Right ventricle myocardium superior (tissue), 1 donor: ENCODE measurements around the gene MT4. TPM values are rescaled to one million over a fixed set of nuclear protein-coding genes. Genes with fewer than 3 reads are reported as not detected.
A peak's percentile ranks its signal among the peaks of the same experiment; 100 is the strongest.

ENCODE experiments used
- ATAC-seq: fragments of 200-7000 bp; cut with Tn5 transposase; one replicate; pipeline ENCODE4 v1.9.1; 2020; ENCODE audit warnings: mild to moderate bottlenecking; ENCODE audit not compliant: poor library complexity
- DNase-seq: peaks from one replicate; pipeline ENCODE4 v3.0.0-alpha.2; 2020
- intact Hi-C: fragments of 100-400 bp; cut with DNase I; formaldehyde crosslinking; loops from one replicate; pipeline ENCODE4 v1.11.2; 2022
- total RNA-seq: library from RNA; stranded (reverse); fragmentation: NEBNext Ultra II Directional; extraction: Animal tissue kit (Norgen Biotek cat#: 25700); gene quantifications from one replicate; pipeline ENCODE4 v1.2.1, GENCODE V29; 2021
- donor health status: DM: no; HTN: yes; CAD: no; lungs with severe emphysema.

MT4 gene
- total RNA-seq, 1 donor from 2014 or later, result not detected

DNA sequence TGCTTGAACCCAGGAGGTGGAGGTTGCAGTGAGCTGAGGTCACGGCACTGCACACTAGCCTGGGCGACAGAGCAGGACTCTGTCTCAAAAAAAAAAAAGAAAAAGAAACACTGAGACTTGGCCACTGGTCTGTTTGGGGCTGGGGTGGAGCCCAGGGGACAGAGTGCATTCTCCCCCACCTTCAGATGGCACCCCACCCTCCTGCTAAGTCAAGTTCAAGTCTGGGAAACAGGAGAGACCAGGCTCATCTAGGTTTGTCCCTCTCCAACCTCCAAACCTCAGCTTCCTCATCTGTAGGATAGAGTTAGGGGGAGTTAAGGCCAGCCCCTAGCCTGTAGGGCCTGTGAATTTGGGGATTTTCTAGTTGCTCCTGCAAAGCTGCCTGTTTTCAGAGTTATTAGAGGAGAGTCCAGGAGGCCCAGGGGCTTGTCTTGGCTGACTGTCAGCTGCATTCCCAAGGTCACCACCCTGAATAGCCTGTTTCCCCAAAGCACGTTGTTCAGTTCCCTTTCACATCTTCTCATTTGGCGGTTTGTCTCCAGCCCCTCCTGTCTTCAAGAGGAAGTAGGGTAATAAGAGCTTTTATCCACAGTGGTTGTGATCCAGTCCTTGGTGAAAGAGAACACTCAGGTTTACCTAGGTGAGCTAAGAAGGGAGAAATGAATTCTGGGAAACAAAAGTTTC, 26.6 kb downstream of the MT4 start:
- DNase-seq (no peak), ATAC-seq (no peak)
- intact Hi-C loops, result no loop called here

DNA sequence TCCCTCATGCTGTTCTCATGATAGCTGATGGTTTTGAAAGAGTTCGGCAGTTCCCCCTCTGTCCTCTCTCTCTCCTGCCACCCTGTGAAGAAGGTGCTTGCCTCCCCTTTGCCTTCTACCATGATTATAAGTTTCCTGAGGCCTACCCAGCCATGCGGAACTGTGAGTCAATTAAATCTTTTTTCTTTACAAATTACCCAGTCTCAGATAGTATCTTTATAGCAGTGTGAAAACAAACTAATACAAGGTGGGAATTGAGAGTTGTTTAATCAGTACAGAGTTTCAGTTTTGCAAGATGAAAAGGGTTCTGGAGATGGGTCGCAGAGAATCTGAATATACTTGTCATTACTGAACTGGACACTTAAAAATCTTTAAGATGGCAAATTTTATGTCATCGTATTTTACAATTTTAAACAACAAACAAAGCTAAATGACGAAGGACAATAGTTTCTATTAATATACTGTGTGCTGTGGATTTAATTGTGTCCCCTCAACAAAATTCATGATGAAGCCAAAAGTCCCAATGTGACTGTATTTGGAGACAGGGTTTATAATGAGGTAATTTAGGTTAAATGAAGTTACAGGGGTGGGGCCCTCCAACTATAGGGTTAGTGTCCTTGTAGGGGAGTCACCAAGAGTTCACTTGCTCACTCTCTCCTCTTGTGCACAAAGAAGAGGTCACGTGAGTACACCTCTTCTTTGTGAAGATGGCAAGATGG, 28.9 kb downstream of the MT4 start:
- intact Hi-C loops, result no loop called here
- no peak for ATAC-seq

DNA sequence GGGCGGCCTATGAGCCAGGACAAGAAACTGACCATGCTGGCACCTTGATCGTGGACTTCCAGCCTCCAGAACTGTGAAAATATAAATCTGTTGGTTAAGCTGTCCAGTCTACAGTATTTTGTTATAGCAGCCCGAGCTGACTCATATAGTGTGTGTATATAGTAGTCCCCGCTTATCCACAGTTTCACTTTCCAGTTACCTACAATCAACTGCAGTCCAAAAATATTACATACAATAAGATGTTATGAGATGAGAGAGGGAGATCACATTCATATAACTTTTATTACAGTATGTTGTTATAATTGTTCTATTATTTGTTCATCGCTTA, 29.4 kb downstream of the MT4 start:
- intact Hi-C loops, result no loop called here
- no peak for ATAC-seq

More for the DNA sequence above, 28.9 kb downstream of the MT4 start:
- DNase-seq, result no peak

DNA sequence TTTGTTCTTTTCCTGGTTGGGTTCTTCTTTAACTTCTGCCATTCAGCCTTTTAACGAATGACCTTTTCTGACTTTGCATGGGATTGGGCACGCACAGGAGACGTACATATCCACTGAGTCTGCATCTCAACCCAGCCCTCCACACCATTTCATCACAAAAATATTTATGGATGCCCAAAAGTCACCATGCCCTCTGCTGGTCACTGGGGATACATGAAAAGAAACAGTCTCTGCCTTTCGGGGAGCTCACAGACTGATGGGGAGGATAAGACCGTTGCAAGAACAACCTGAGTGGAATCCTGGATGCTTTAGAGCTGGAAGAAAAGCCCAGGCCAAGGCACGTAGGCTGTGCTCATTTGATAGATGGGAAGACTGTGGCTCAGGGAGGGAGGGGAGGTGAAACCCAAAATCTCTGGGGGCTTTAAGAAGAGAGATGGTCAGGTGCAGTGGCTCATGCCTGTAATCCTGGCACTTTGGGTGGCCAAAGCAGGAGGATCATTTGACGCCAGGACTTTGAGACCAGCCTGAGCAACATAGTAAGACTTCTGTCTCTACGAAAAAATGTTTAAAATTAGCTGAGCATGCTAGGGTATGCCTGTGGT, 35.6 kb downstream of the MT4 start:
- intact Hi-C loops, result loop anchor here (5.0 kb wide), 2 partner anchors 78 to 102 kb away; partner anchors contain the start of gene BBS2
- ATAC-seq (peak; percentile 53), DNase-seq (no peak)

More for the DNA sequence above, 29.4 kb downstream of the MT4 start:
- no peak for DNase-seq

DNA sequence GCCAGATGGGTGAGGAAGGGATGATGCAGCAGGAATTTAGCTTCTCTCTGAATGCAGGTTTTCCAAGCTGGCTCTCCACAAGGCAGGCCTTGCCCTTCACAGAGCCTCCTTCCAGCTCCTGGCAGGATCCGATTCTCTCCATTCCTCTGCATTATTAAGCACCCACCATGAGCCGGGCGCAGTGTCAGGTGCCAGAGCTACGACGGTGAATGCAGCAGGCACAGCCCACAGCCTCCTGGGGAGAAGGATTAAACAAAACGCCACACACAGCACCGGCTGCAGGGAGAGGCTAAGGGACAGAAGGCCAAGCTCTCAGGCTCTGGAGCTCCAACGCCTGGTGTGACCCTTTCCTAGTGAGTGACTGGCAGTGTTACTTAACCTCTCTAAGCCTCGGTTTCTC, 36.5 kb downstream of the MT4 start:
- ATAC-seq, result no peak
- intact Hi-C loops, result loop anchor here (5.0 kb wide), 2 partner anchors 79 to 101 kb away; partner anchors contain the start of gene BBS2
- DNase-seq, result no peak

DNA sequence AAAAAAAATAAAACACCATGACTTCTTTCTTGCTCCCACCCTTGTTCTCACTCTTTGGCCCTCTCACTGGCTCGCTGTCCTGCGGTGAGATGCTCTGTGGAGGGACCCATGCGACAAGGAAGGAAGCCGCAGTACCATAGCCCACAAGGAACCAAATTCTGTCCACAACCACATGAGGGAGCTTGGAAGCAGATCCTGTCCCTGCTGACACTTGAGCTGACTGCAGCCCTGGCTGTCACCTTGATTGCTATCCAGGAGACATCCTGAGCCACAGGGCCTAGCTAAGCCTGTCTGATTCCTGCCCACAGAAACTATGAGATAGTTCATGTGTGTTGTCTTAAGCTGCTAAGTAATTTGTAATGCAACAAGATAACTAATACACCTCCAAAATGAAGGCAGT, 38.7 kb downstream of the MT4 start:
- DNase-seq (no peak), ATAC-seq (peak; percentile 36)
- intact Hi-C loops, result loop anchor here (5.0 kb wide), 2 partner anchors 81 to 99 kb away; partner anchors contain the start of gene BBS2

DNA sequence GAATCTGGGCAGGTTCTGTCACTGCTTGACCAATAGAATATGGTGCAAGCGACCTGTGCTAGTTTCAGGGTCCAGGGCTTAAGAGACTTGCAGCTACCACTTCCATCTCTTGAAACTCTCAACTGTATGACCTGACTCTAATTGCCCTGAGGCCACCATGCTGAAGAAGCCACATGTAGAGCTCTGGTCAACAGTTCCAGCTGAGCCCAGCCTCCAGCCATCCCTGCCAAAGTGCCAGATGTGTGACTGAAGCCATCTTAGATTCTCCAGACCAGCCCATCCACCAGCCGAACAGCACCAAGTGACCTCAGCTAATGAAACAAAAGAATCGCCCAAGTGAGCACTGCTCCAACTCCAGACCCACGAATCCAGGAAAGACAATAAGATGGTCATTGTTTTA, 40.1 kb downstream of the MT4 start:
- intact Hi-C loops, result loop anchor here (5.0 kb wide), 2 partner anchors 83 to 97 kb away; partner anchors contain the start of gene BBS2
- ATAC-seq (no peak), DNase-seq (no peak)

DNA sequence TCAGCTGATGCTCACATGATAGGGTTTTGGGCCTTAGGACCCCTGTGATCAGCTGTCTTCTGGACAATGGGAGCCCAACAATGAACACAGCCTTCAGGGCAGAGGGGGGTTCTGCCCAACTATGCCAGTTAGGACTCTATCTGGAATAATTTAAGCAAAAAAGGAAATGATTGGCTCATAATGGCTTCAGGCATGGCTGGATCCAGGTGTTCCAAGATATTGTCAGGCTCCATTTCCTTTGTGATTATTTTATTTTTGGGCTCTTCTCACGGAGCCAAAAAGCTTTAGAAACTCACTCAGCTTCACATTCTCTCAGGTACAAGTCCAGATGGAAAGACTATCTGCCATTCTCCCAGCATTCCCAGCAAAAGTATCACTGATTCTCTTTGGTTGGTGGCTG, 40.6 kb downstream of the MT4 start:
- ATAC-seq (no peak), DNase-seq (no peak)
- intact Hi-C loops, result no loop called here

DNA sequence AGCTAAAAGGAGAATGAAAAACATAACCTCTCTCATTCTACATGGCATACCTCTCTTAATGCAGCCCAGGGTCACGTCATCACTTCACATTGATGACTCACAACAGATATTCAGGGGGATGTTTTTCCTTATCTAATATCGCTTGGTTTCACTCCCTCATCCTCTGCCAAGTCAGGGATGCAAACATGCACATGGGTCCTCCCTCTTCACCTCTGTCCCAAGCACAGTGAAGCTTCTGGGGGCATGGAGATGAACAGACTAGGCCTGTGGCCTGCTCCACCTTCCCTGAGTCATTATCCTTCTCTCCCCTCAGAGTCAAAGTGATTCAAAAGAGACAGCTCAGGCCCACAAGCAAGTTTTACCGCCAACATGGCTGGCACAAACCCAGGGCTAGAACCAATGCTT, 41.2 kb downstream of the MT4 start:
- no peak for ATAC-seq
- DNase-seq, result no peak
- intact Hi-C loops, result no loop called here

DNA sequence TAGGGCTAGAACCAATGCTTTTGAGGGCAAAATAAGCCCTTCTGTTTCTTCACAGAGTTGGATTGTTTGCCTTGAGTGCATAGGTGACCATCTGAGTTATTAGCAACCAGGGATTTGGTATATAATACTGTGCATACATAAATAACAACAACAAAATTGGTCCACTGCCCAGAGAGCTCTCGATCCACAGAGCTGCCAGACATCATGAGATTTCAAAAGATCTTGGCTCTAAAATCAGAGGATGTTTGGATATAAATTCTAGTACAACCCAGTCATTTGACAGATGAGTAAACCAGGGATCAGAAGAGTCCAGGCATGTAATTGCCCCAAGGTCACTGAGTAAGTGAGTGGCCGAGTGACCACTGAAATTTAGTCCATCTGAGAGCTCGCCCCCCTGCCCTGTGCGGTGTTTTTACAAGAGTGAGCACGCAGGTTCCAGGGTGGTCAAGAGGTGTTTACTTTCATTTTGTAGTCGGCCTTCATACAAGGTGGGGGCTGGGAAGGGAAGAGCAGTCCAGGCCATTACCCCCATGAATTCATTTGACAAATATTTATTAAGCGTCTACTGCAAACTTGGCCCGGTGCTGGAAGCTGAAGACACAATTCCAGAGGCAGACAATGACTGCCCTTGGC, 41.7 kb downstream of the MT4 start:
- intact Hi-C loops, result no loop called here
- DNase-seq (no peak), ATAC-seq (peak; percentile 1)

DNA sequence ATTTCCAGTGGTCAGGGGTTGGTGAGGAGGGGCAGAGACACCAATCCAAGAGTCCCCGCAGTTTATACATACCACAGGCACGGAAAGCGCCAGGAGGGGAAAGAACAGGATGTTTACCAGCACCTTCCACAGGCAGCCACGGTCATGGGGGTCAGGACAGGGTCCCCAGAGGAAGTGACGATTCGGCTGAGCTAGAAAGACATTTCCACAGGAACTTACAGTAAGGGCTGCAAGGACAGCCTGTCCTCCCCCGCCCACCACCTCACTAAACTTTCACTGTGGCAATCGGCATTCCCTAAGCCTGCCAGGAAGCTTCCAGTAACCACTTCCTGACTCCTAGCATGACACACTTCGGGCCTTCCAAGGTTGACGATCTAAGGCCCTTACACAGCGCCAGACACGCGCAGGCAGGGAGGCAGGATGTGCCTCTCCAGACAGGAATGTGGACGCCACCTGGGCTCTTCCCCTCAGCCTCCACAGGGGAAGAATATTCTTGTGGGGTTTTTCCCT, 42.3 kb downstream of the MT4 start:
- peak; percentile 0 for ATAC-seq
- intact Hi-C loops, result no loop called here
- DNase-seq, result peak; percentile 84

DNA sequence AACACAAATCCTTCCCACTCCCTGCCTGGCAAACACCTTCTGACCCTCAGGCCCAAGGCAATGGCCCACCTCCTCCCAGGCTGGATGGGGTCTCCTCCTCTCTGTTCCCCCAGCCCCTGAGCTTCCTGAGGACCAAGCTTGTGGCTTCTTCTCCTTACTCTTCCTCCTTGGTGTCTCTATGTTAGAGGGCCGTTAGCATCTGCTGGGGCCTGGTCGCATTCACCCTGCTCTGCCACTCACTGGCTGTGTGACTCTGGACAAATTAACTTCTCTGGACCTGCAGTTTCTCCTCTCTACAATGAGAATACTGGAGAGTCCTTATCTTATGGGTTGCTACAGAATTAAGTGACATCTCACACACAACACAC, 42.8 kb downstream of the MT4 start:
- intact Hi-C loops, result loop anchor here (2.0 kb wide), 1 partner anchor 75 kb away; the partner anchor contains the start of gene MT1X
- DNase-seq (no peak), ATAC-seq (no peak)

DNA sequence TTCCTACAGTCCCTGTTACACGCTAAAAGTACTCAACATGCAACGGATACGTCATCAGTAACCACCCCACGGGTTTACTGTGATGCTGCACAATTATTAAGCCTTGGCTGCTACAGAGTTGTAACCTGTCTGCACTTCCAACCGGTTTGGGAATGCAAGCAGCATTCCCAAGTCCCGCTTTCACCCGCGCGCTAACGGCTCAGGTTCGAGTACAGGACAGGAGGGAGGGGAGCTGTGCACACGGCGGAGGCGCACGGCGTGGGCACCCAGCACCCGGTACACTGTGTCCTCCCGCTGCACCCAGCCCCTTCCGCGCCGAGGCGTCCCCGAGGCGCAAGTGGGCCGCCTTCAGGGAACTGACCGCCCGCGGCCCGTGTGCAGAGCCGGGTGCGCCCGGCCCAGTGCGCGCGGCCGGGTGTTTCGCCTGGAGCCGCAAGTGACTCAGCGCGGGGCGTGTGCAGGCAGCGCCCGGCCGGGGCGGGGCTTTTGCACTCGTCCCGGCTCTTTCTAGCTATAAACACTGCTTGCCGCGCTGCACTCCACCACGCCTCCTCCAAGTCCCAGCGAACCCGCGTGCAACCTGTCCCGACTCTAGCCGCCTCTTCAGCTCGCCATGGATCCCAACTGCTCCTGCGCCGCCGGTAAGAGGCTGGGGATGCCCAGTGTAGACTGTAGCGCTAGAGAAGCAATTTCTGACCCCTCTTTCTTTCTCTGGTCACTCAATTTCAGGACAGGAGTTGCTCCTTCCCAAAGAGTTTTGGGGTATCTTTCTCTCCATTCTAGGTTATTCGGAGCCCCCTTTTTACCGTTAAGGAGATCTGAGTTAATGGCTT, 43.4 kb downstream of the MT4 start, which contains the start of gene MT2A:
Gene MT2A (plus strand): TSS at position 542 of the 833 bp plus-strand sequence. CDS start 72 bp downstream, at position 614.
- intact Hi-C loops, result loop anchor here (2.0 kb wide), 1 partner anchor 75 kb away; the partner anchor contains the start of gene MT1X
- DNase-seq (peak; percentile 98), ATAC-seq (peak; percentile 84)

DNA sequence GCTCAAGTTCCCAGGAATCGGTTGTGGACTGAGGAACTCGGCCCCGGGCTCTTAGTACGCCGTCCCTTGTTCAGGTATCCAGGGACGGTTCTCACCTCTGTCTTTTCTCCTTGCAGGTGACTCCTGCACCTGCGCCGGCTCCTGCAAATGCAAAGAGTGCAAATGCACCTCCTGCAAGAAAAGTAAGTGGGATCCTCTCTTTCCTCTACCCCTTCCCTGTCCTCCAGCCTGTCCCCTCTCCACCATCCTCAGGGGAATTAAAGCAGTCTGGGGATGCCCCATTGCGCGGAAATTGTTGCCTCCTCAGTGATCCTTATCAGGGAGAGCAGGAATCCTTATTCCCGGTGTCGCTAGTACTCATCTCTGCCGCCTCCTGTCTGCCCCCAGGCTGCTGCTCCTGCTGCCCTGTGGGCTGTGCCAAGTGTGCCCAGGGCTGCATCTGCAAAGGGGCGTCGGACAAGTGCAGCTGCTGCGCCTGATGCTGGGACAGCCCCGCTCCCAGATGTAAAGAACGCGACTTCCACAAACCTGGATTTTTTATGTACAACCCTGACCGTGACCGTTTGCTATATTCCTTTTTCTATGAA, 44.1 kb downstream of the MT4 start:
- ATAC-seq (no peak), DNase-seq (no peak)
- intact Hi-C loops, result loop anchor here (2.0 kb wide), 1 partner anchor 74 kb away; the partner anchor contains the start of gene MT1X

DNA sequence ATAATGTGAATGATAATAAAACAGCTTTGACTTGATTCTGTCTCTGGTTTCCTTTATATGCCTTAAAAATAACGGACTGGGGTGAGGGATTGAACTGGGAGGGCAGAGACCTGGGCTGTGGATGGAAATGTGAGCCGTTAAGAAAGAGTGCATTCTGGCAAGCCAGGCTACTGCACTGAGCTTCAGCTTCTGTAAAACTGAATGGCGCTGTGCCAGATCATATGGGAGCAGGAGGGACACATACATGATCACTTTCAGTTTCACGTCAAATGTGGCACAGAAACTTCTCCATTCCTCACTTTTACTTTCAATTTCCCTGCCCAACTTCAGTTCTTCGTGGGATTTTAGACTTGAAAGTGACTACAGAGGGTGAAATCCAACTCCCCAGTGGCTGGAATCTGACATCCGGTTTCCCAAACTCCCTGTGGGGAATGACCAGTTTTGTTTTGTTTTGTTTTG, 44.6 kb downstream of the MT4 start:
- ATAC-seq, result peak; percentile 23
- DNase-seq, result peak; percentile 70
- intact Hi-C loops, result loop anchor here (2.0 kb wide), 1 partner anchor 73 kb away; the partner anchor contains the start of gene MT1X

DNA sequence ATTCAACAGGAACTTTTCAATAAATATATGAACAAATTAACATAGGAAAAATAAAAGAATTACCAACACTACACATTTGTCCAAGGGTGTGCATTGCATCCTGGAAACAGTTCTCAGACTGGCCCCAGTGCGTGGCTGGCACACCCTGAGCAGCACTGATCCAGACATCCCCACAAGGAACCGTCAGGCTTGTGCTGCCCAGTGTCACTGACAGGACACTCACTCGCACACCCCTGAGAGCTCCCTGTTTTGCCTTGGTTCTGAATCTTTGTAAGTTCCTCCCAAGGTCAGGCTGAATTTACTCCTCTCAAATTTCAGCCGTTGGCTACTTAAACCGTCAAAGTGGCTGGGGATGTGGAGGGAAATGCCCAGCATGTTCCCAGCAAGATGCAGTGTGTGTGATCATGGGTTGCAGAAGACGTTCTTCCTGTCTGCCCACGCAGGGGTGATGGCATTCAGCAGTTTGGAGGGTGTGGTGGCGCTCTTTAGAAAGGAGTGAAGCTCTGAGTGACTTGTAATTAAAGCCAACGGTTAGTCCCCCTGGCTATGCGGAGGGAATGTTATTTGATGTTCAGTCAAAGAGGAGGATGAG, 45.2 kb downstream of the MT4 start:
- no peak for DNase-seq
- peak; percentile 3 for ATAC-seq

DNA sequence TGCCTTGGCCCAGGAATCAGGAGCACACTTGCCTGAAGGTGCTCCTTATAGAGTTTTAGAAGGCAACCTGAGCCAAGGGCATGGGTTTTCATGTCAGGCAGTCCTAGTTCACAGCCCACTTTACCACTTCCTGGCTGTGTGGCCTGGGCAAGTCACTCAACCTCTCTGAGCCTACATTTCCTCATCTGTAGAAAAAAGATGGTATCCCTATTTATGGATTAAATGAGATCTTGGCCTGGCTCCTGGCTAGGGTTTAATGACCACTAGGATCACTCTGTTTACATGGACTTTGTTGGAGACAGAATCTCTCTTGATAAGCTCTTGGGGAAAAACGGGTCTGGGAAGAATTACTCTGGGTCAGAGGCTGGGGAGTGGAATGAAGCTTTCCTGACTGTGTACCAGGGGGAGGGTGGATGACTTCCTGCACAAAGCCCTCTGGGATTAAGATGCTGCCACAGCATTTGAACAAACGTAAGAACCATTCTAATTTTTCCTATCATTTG, 45.8 kb downstream of the MT4 start:
- no peak for ATAC-seq
- no peak for DNase-seq
- intact Hi-C loops, result no loop called here

More for the DNA sequence above, 45.2 kb downstream of the MT4 start:
- intact Hi-C loops, result no loop called here
